Measurements from ENCODE around the gene ERICH6B. TPM values are rescaled to one million over a fixed set of nuclear protein-coding genes. Genes with fewer than 3 reads are reported as not detected.

ERICH6B gene
- total and polyA plus RNA-seq, 10 of the 15 experiments (the other 5 are each of a cell fraction or from before 2014, with no cell fraction given), result 0.27 to 0.75 (median 0.33) TPM; not detected in 7

GRCh38 chr13:45629940-45630339 is 14.4 kb upstream of the ERICH6B start:
- H3K4me3 ChIP-seq, result no peak overlapping the region
- ATAC-seq, result no peak
- H3K27me3 ChIP-seq (replicated peaks in 1 of 2; ENCODE audit: control insufficient read depth in 2 of 2, insufficient read depth in 2 of 2, low read length in 1 of 2), result no peaks in the 10 kb centered on the region
- BruUV-seq (replicated peaks), result no TSS peak
- no peak for TF ChIP-seq ZNF384 (IDR thresholded peaks at IDR 0.05; ENCODE audit: borderline replicate concordance, low read depth, low read length)
- CTCF ChIA-PET, result interaction anchor here (0.8 to 10.6 kb wide), 3 partner anchors 17 to 99 kb away, joined by 3 to 361 read pairs (median 4); no protein-coding TSS in a partner anchor
- POLR2A ChIA-PET, result no interaction called here
- SMC1A ChIA-PET (ENCODE audit: uncharacterized antibody, unreplicated experiment), result interaction anchor here (1.0 to 12.7 kb wide), 6 partner anchors 10 to 100 kb away, joined by 3 to 233 read pairs (median 3); no protein-coding TSS in a partner anchor
- FAIRE-seq, result no peak
- in situ Hi-C loops (cut with MboI), result no loop called here
- DNase-seq (ENCODE audit: low read depth, low spot score), result no peak
- intact Hi-C loops (cut with micrococcal nuclease; ENCODE audit: unreplicated experiment), result loop anchor here (5.0 to 10.0 kb wide), 2 partner anchors 235 to 497 kb away; no protein-coding TSS in a partner anchor
- H3K27ac ChIP-seq (ENCODE audit: control insufficient read depth, insufficient read depth), result no peak overlapping the region
- no peaks in the 10 kb centered on the region for H3K36me3 ChIP-seq (ENCODE audit: control insufficient read depth in 2 of 2, insufficient read depth in 2 of 2, low read length in 1 of 2)
- no peak overlapping the region for H2AFZ ChIP-seq (ENCODE audit: control insufficient read depth, low read depth, low read length)
- H4K20me1 ChIP-seq (ENCODE audit: control insufficient read depth, insufficient read depth), result no peaks in the 10 kb centered on the region
- H3K9me3 ChIP-seq (replicated peaks; ENCODE audit: control insufficient read depth, insufficient read depth, low read length), result no peaks in the 10 kb centered on the region
- H3K9ac ChIP-seq (ENCODE audit: control insufficient read depth, insufficient read depth, low read length), result no peak overlapping the region
- no peaks in the 10 kb centered on the region for H3K79me2 ChIP-seq (ENCODE audit: control insufficient read depth, insufficient read depth, low read length)
- RAD21 ChIA-PET (ENCODE audit: unreplicated experiment), result interaction anchor here (0.9 to 1.3 kb wide), 2 partner anchors 87 to 99 kb away, joined by 3 to 4 read pairs; no protein-coding TSS in a partner anchor
- no peak overlapping the region for H3K4me2 ChIP-seq (ENCODE audit: control insufficient read depth, insufficient read depth)
- WGBS (ENCODE audit: insufficient coverage, insufficient replicate concordance, low lambda C conversion rate, missing lambda C conversion rate), result 4% methylated on average over 1 of the region's 1 CpG
- H3K4me1 ChIP-seq (ENCODE audit: control insufficient read depth, insufficient read depth, low read length), result peaks cover 5% of the 10 kb centered on the region

GRCh38 chr13:45628094-45628493 is 12.6 kb upstream of the ERICH6B start:
- Histone ChIP-seq H3K4me2 (ENCODE audit: control insufficient read depth, insufficient read depth) (no peak overlapping the region), H3K9ac (ENCODE audit: control insufficient read depth, insufficient read depth, low read length) (no peak overlapping the region), H3K4me1 (ENCODE audit: control insufficient read depth, insufficient read depth, low read length) (peaks cover 5% of the 10 kb centered on the region), H3K36me3 (ENCODE audit: control insufficient read depth in 2 of 2, insufficient read depth in 2 of 2, low read length in 1 of 2) (no peaks in the 10 kb centered on the region), H3K27ac (ENCODE audit: control insufficient read depth, insufficient read depth) (no peak overlapping the region), H3K79me2 (ENCODE audit: control insufficient read depth, insufficient read depth, low read length) (no peaks in the 10 kb centered on the region), H2AFZ (ENCODE audit: control insufficient read depth, low read depth, low read length) (no peak overlapping the region), H3K4me3 (no peak overlapping the region), H3K27me3 (replicated peaks in 1 of 2; ENCODE audit: control insufficient read depth in 2 of 2, insufficient read depth in 2 of 2, low read length in 1 of 2) (no peaks in the 10 kb centered on the region), H3K9me3 (replicated peaks; ENCODE audit: control insufficient read depth, insufficient read depth, low read length) (no peaks in the 10 kb centered on the region), H4K20me1 (ENCODE audit: control insufficient read depth, insufficient read depth) (no peaks in the 10 kb centered on the region)
- WGBS (ENCODE audit: insufficient coverage, insufficient replicate concordance, low lambda C conversion rate, missing lambda C conversion rate), result 59% methylated on average over 3 of the region's 3 CpGs
- SMC1A ChIA-PET (ENCODE audit: uncharacterized antibody, unreplicated experiment), result interaction anchor here (0.6 to 12.7 kb wide), 8 partner anchors 15 to 118 kb away, joined by 3 to 233 read pairs (median 4); no protein-coding TSS in a partner anchor
- FAIRE-seq, result no peak
- in situ Hi-C loops (cut with MboI) (no loop called here), intact Hi-C loops (cut with micrococcal nuclease; ENCODE audit: unreplicated experiment) (loop anchor here (5.0 kb wide), 1 partner anchor 499 kb away; no protein-coding TSS in a partner anchor)
- ATAC-seq, result no peak
- RAD21 ChIA-PET (ENCODE audit: unreplicated experiment), result interaction anchor here (1.0 to 8.8 kb wide), 6 partner anchors 54 to 104 kb away, joined by 3 to 108 read pairs (median 4); no protein-coding TSS in a partner anchor
- POLR2A ChIA-PET, result no interaction called here
- no TSS peak for BruUV-seq (replicated peaks)
- CTCF ChIA-PET, result interaction anchor here (1.0 to 10.6 kb wide), 4 partner anchors 56 to 101 kb away, joined by 3 to 361 read pairs (median 5); no protein-coding TSS in a partner anchor
- no peak for DNase-seq (ENCODE audit: low read depth, low spot score)
- TF ChIP-seq PBX3 (IDR thresholded peaks at IDR 0.05; ENCODE audit: insufficient replicate concordance, low read depth, low read length) (no peak), RAD51 (IDR thresholded peaks at IDR 0.05) (no peak), PRDM15 (CRISPR knock-in tag; IDR thresholded peaks at IDR 0.05) (no peak), SIN3A (IDR thresholded peaks at IDR 0.05; ENCODE audit: low read depth, low read length) (no peak), SREBF1 (IDR thresholded peaks at IDR 0.05; ENCODE audit: low read length) (no peak), NBN (IDR thresholded peaks at IDR 0.05) (no peak), SMAD5 (IDR thresholded peaks at IDR 0.05; ENCODE audit: low read depth) (no peak)
